Ovary (tissue), 9 donors: ENCODE data around the gene CDKAL1. TPM values are rescaled to one million over a fixed set of nuclear protein-coding genes. Genes with fewer than 3 reads are reported as not detected.

Source experiments
- DNase-seq, 5 donors: peaks; one replicate each; pipeline ENCODE4 v3.0.0-alpha.2; 2019 to 2020
- H3K27ac ChIP-seq, 2 donors: fragments of 200-600 bp; one replicate each; pipeline versions ENCODE4 v1.5.1 to v1.8.0; 2019 to 2022
- H3K27me3 ChIP-seq: fragments of 200-600 bp; one replicate; pipeline ENCODE4 v1.8.0; 2022
- H3K36me3 ChIP-seq: fragments of 200-600 bp; sonication (generic); one replicate; pipeline ENCODE4 v1.5.1; 2019
- H3K4me1 ChIP-seq: one replicate; pipeline ENCODE4 v1.8.1; 2013; ENCODE audit warnings: mild to moderate bottlenecking, moderate library complexity; ENCODE audit not compliant: insufficient read depth
- H3K4me3 ChIP-seq: fragments of 200-600 bp; sonication (generic); one replicate; pipeline ENCODE4 v1.5.1; 2017
- H3K9me3 ChIP-seq, 2 donors: fragments of 200-600 bp in 1 of 2; sonication (generic) in 1 of 2; one replicate each; pipeline versions ENCODE4 v1.5.1 to v1.8.1; 2013 to 2019; ENCODE audit warnings: mild to moderate bottlenecking in 1 of 2, moderate library complexity in 1 of 2
- CTCF ChIP-seq, 3 donors: fragments of 450-650 bp in 2 of 3; fragments of 200-600 bp in 1 of 3; IDR thresholded peaks; one replicate each; pipeline versions ENCODE4 v1.5.1 to v1.8.0; 2016 to 2022; ENCODE audit warnings: antibody characterized with exemption in 3 of 3, mild to moderate bottlenecking in 1 of 3
- EP300 ChIP-seq: sonication (generic); formaldehyde crosslinking; IDR thresholded peaks from one replicate; pipeline ENCODE4 v1.6.1; 2017; ENCODE audit warnings: antibody characterized with exemption
- POLR2A ChIP-seq: fragments of 450-650 bp; IDR thresholded peaks from one replicate; pipeline ENCODE4 v1.6.1; 2017; ENCODE audit warnings: antibody characterized with exemption, mild to moderate bottlenecking, moderate library complexity
- WGBS, 3 donors: extraction: QIAGEN DNeasy Blood & Tissue Kit in 1 of 3; methylation state at CpG; one replicate each; pipeline versions ENCODE4 v1.1.5 to v1.1.7; 2013 to 2017; 5-methylcytosine and 5-hydroxymethylcytosine counted together
- intact Hi-C, 4 donors: fragments of 100-400 bp; cut with DNase I; formaldehyde crosslinking; loops; one replicate each; pipeline versions ENCODE4 v1.11.0 to v1.15.1; 2022 to 2023
- polyA plus RNA-seq, 2 donors: library from polyadenylated mRNA; stranded (reverse); fragments of 200-250 nt in 1 of 2; fragments of 350-450 nt in 1 of 2; fragmentation: Illumina TruSeq in 1 of 2; extraction: RNeasy Lipid Tissue Mini Kit (QIAGEN cat#74804) in 1 of 2; gene quantifications; one replicate each; pipeline ENCODE4 v1.2.3, GENCODE V29; 2013 to 2014
- total RNA-seq, 7 donors: library from RNA; depleted of rRNA in 2 of 7; stranded (reverse); fragments of >200 nt in 2 of 7; fragmentation: NEBNext Ultra II Directional in 3 of 7; extraction: Animal tissue kit (Norgen Biotek cat#: 25700) in 3 of 7; gene quantifications; one replicate each; pipeline versions ENCODE4 v1.1.0 to v1.2.4, GENCODE V29; 2016 to 2023
- donor health status: DM: no; HTN: no; CAD: no; lungs with moderate emphysema.
- donor health status: DM: no; HTN: no; CAD: no.
- donor health status: Bipolar disorder and iron deficiency.
- donor health status: DM: yes; HTN: yes; CAD: no.
- donor health status: DM: no; HTN: no; CAD: no.
- donor health status: DM: yes; HTN: yes; CAD: no.

Gene CDKAL1
- total and polyA plus RNA-seq, 9 donors = 6.8 to 21.3 (median 18.9) TPM

GRCh38 chr6:21109391-21110178, 575.3 kb downstream of the CDKAL1 start:
- H3K9me3 ChIP-seq = no peaks in the 10 kb centered on the region
- no peak for TF ChIP-seq EP300
- no peak for TF ChIP-seq POLR2A
- TF ChIP-seq CTCF (IDR thresholded peaks at IDR 0.05) = no peak
- DNase-seq = no peak
- no peaks in the 10 kb centered on the region for H3K27me3 ChIP-seq
- peaks cover 9% of the 10 kb centered on the region for H3K4me1 ChIP-seq
- H3K4me3 ChIP-seq = no peak overlapping the region
- no peaks in the 10 kb centered on the region for H3K36me3 ChIP-seq
- intact Hi-C loops = no loop called here
- no peak overlapping the region for H3K27ac ChIP-seq
- WGBS, 3 donors = 5 to 8% (median 7%) methylated on average over 5 of the region's 5 CpGs

- Histone ChIP-seq H3K4me1 (peaks cover 7% of the 10 kb centered on the region), H3K9me3 (no peaks in the 10 kb centered on the region), H3K4me3 (no peak overlapping the region), H3K27ac (no peak overlapping the region), H3K36me3 (no peaks in the 10 kb centered on the region), H3K27me3 (no peaks in the 10 kb centered on the region)
- intact Hi-C loops = no loop called here
- 94 to 98% (median 95%) methylated on average over 5 of the region's 5 CpGs for WGBS, 3 donors
- TF ChIP-seq CTCF (IDR thresholded peaks at IDR 0.05) (no peak), POLR2A (no peak), EP300 (no peak)
- no peak for DNase-seq
These were observed 576.4 kb downstream of the CDKAL1 start for GRCh38 chr6:21110684-21111083.

- TF ChIP-seq CTCF (IDR thresholded peaks at IDR 0.05) = no peak
- TF ChIP-seq EP300 = no peak
- no peak for TF ChIP-seq POLR2A
- Histone ChIP-seq H3K4me1 (peaks cover 9% of the 10 kb centered on the region), H3K27me3 (no peaks in the 10 kb centered on the region), H3K4me3 (no peak overlapping the region), H3K27ac (no peak overlapping the region), H3K9me3 (no peaks in the 10 kb centered on the region), H3K36me3 (no peaks in the 10 kb centered on the region)
- 37 to 46% (median 41%) methylated on average over 4 of the region's 4 CpGs for WGBS, 3 donors
- intact Hi-C loops = no loop called here
- no peak for DNase-seq
These were observed 577.0 kb downstream of the CDKAL1 start for GRCh38 chr6:21111093-21111725.

GRCh38 chr6:21115111-21115510, 580.9 kb downstream of the CDKAL1 start:
- Histone ChIP-seq H3K9me3 (no peaks in the 10 kb centered on the region), H3K4me1 (peaks cover 9% of the 10 kb centered on the region), H3K4me3 (no peak overlapping the region), H3K27me3 (no peaks in the 10 kb centered on the region), H3K36me3 (no peaks in the 10 kb centered on the region), H3K27ac (no peak overlapping the region)
- intact Hi-C loops = no loop called here
- TF ChIP-seq POLR2A (no peak), CTCF (IDR thresholded peaks at IDR 0.05) (no peak), EP300 (no peak)
- 8 to 15% (median 11%) methylated on average over 2 of the region's 2 CpGs for WGBS, 3 donors
- DNase-seq = peak in 3 of 5 donors; percentile 36 to 50 (median 43)
